AG04450 (cell line): ENCODE results near the gene NCOR2. TPM values are rescaled to one million over a fixed set of nuclear protein-coding genes. Genes with fewer than 3 reads are reported as not detected.

Source experiments
- CTCF ChIA-PET: fragments of 300-600, 350-600 bp; formaldehyde crosslinking; extraction: SDS; loops from one replicate; lab custom pipeline; 2022; ENCODE audit warnings: antibody characterized with exemption, inconsistent platforms; lab: Charles Lee
- POLR2A ChIA-PET: fragments of 350-600 bp; formaldehyde crosslinking; extraction: SDS; loops from one replicate; lab custom pipeline; 2021; ENCODE audit warnings: antibody characterized with exemption, inconsistent platforms; lab: Yijun Ruan, JAX
- DNase-seq: peaks from one replicate; pipeline ENCODE4 v3.0.0-alpha.2; 2011; ENCODE audit warnings: low read depth, low spot score
- H3K27ac ChIP-seq: one replicate; pipeline ENCODE4 v1.5.1; 2012; ENCODE audit warnings: low read depth, low read length, control low read depth
- H3K27me3 ChIP-seq: one replicate; pipeline ENCODE4 v1.6.0; 2012; ENCODE audit warnings: low read length; ENCODE audit not compliant: control insufficient read depth, insufficient read depth
- H3K4me3 ChIP-seq: 2 replicates; pipeline ENCODE4 v1.5.1; 2011; ENCODE audit warnings: mild to moderate bottlenecking, low read depth, low read length, control low read depth
- H3K9me3 ChIP-seq: 2 replicates; pipeline ENCODE4 v1.5.1; 2012; ENCODE audit warnings: low read length; ENCODE audit not compliant: control insufficient read depth, insufficient read depth
- polyA plus RNA-seq: library from polyadenylated mRNA; depleted of rRNA; stranded (reverse); fragments of >200 nt; gene quantifications from 2 replicates; pipeline ENCODE4 v1.2.3, GENCODE V29; 2011
- TF ChIP-seq, protein P1 (sequence below): IDR thresholded peaks from 2 replicates; pipeline ENCODE4 v1.5.1; 2011; ENCODE audit warnings: low read depth, low read length, control low read depth, inconsistent platforms

NCOR2 gene
- polyA plus RNA-seq, 1 experiment = 3.3 TPM

DNA sequence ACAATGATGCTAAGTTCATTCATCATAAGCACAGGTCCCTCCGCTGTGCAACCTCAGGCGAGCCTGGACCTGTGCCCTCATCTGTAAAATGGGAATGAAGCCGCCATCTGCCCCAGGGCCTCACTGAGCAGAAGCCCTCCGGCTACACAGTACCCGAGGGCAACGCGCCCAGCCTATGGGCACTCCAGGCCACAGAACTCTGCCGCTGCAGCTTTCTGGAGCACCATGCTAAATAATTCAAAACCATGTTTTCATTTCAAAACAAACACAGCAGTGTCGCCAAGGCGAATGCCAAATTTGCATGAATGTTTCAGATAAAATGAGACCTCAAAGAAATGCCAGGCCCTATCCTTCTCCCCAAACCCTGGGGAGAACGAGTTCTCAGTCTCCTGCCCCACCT, 4.0 kb downstream of the NCOR2 start:
- POLR2A ChIA-PET = no interaction called here
- CTCF ChIA-PET = no interaction called here
- no peak for DNase-seq
- no peak overlapping the region for H3K4me3 ChIP-seq
- H3K27me3 ChIP-seq = no peaks in the 10 kb centered on the region
- no peaks in the 10 kb centered on the region; the same call in none of the 2 replicates for H3K9me3 ChIP-seq
- no peak overlapping the region for H3K27ac ChIP-seq
- TF ChIP-seq, protein P1, sequence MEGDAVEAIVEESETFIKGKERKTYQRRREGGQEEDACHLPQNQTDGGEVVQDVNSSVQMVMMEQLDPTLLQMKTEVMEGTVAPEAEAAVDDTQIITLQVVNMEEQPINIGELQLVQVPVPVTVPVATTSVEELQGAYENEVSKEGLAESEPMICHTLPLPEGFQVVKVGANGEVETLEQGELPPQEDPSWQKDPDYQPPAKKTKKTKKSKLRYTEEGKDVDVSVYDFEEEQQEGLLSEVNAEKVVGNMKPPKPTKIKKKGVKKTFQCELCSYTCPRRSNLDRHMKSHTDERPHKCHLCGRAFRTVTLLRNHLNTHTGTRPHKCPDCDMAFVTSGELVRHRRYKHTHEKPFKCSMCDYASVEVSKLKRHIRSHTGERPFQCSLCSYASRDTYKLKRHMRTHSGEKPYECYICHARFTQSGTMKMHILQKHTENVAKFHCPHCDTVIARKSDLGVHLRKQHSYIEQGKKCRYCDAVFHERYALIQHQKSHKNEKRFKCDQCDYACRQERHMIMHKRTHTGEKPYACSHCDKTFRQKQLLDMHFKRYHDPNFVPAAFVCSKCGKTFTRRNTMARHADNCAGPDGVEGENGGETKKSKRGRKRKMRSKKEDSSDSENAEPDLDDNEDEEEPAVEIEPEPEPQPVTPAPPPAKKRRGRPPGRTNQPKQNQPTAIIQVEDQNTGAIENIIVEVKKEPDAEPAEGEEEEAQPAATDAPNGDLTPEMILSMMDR = no peak

DNA sequence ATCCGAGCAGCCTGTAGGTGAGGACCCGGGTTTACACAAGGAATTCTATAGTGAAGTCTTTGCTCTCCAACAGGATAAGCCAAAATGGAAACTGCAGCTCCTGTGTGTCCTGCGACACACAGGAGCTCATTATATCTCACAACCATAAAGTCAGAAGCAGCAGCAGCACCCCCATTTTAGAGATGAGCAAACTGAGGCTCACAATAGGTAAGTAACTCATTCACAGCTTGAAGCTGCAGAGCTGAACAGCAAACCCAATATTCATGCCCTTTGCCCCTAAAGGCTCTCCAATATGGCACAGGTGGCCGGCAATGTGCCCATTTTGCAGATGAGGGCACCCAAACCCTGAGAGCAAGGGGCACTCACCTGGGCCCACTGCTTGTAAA, 4.6 kb downstream of the NCOR2 start:
- H3K9me3 ChIP-seq = no peaks in the 10 kb centered on the region; the same call in none of the 2 replicates
- H3K27me3 ChIP-seq = no peaks in the 10 kb centered on the region
- TF ChIP-seq, protein P1 = no peak
- CTCF ChIA-PET = interaction anchor here (0.8 kb wide), 1 partner anchor 208 kb away, joined by 3 read pairs; no protein-coding TSS in a partner anchor
- no peak overlapping the region for H3K27ac ChIP-seq
- POLR2A ChIA-PET = no interaction called here
- no peak overlapping the region for H3K4me3 ChIP-seq
- no peak for DNase-seq

DNA sequence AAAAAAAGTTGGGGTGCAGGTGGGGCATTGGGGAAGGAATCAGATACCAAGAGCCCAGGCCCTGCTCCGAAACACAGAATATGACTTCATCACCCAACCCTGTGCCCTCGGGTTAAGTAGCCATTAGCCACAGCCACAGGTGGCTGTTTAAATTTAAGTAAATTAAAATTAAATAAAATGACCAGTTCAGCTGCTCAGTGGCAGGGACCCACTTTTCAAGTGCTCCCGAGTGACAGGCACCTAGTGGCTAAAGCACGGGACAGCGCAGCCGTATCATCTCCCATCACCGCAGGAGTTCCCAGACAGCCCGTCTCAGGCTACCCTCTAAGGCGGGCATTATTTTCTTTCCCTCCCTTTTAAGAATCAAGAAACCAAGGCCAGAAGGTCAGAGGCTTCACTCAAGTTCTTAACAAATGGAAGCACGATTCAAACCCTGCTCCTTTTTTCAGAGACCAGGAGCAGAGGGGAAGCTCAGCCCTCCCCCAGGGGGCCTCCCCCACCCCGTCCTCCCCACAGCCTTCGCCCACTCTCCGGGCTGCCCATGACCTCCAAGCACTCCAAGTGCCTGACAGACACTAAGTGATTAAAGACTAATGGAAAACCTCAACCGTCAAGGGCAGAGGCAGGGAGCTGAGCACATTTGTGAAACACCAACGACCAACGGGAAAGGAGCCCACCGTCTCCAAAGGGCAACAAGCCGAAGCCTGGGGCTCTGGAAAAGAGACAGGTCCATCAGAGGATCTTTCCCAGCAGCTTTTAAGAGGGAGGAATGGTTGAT, 5.2 kb downstream of the NCOR2 start:
- Histone ChIP-seq H3K9me3 (no peaks in the 10 kb centered on the region; the same call in none of the 2 replicates), H3K27me3 (no peaks in the 10 kb centered on the region), H3K27ac (no peak overlapping the region), H3K4me3 (no peak overlapping the region)
- TF ChIP-seq, protein P1 = no peak
- POLR2A ChIA-PET = no interaction called here
- DNase-seq = no peak
- CTCF ChIA-PET = interaction anchor here (0.8 kb wide), 1 partner anchor 209 kb away, joined by 3 read pairs; no protein-coding TSS in a partner anchor

DNA sequence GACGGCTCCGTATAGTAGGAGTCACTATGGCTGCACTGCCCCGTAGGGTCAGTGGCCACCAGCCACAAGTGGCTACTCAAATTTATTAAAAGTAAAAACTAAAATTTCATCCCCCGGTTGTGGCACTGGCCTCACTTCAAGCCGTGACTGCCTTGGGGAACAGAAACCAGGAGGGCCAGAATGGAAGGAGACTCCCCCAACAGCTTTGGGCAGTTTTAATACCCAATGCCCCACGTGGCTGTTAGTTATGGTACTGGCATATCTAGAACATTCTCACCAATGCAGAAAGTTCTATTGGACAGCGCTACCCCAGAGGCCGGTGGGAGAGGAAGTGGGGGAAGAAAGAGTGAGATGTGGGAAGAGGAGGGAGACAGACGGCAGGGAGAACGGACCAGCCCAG, 6.2 kb downstream of the NCOR2 start:
- H3K9me3 ChIP-seq = no peaks in the 10 kb centered on the region; the same call in none of the 2 replicates
- no peak overlapping the region for H3K27ac ChIP-seq
- H3K27me3 ChIP-seq = no peaks in the 10 kb centered on the region
- H3K4me3 ChIP-seq = no peak overlapping the region
- DNase-seq = no peak
- ChIA-PET CTCF (interaction anchor here (0.8 kb wide), 1 partner anchor 172 kb away, joined by 3 read pairs; no protein-coding TSS in a partner anchor), POLR2A (no interaction called here)
- TF ChIP-seq, protein P1 = no peak
